Measurements from ENCODE around the gene CNOT4.

CNOT4 gene

GRCh38 chr7:135389971-135390370, 119.9 kb downstream of the CNOT4 start:
- FAIRE-seq: no peak

GRCh38 chr7:135388616-135389015, 121.3 kb downstream of the CNOT4 start:
- FAIRE-seq: no peak

- no peak for FAIRE-seq
These were observed 123.1 kb downstream of the CNOT4 start for GRCh38 chr7:135386776-135387175.

GRCh38 chr7:135386181-135386580, 123.7 kb downstream of the CNOT4 start:
- FAIRE-seq: no peak

- peak; percentile 13 for FAIRE-seq
These were observed 124.7 kb downstream of the CNOT4 start for GRCh38 chr7:135385209-135385608.

- no peak for FAIRE-seq
These were observed 126.3 kb downstream of the CNOT4 start for GRCh38 chr7:135383525-135384175.

- peak; percentile 38 for FAIRE-seq
These were observed 127.7 kb downstream of the CNOT4 start for GRCh38 chr7:135382173-135382572.

GRCh38 chr7:135381369-135381768, 128.5 kb downstream of the CNOT4 start:
- no peak for FAIRE-seq

GRCh38 chr7:135380351-135380750, 129.6 kb downstream of the CNOT4 start:
- no peak for FAIRE-seq

- FAIRE-seq: no peak
These were observed 132.7 kb downstream of the CNOT4 start for GRCh38 chr7:135377171-135377570.

GRCh38 chr7:135375908-135376699, 133.8 kb downstream of the CNOT4 start:
- FAIRE-seq: no peak

GRCh38 chr7:135374736-135375135, 135.2 kb downstream of the CNOT4 start:
- FAIRE-seq: no peak

- no peak for FAIRE-seq
These were observed 137.7 kb downstream of the CNOT4 start for GRCh38 chr7:135372222-135372621.

- no peak for FAIRE-seq
These were observed 139.2 kb downstream of the CNOT4 start for GRCh38 chr7:135370656-135371055.

GRCh38 chr7:135369405-135369804, 140.5 kb downstream of the CNOT4 start:
- no peak for FAIRE-seq

GRCh38 chr7:135368416-135369186, 141.3 kb downstream of the CNOT4 start:
- FAIRE-seq: no peak

GRCh38 chr7:135366843-135367508, 142.9 kb downstream of the CNOT4 start:
- FAIRE-seq: no peak

GRCh38 chr7:135365721-135366120, 144.2 kb downstream of the CNOT4 start:
- FAIRE-seq: no peak

GRCh38 chr7:135364206-135364605, 145.7 kb downstream of the CNOT4 start:
- no peak for FAIRE-seq

GRCh38 chr7:135362871-135363270, 147.0 kb downstream of the CNOT4 start:
- no peak for FAIRE-seq

- FAIRE-seq: no peak
These were observed 148.1 kb downstream of the CNOT4 start for GRCh38 chr7:135361788-135362187.

- FAIRE-seq: no peak
These were observed 150.3 kb downstream of the CNOT4 start for GRCh38 chr7:135359615-135360014.

All from islet of Langerhans (tissue), 1 donor.